NOMO-1 treated with dmso at 0.1 percent for 144 hours (cell line): ENCODE measurements around the gene CACFD1.

Source experiments
- DNase-seq: peaks from one replicate; lab custom pipeline; 2025; ENCODE audit not compliant: unreplicated experiment; lab: John Stamatoyannopoulos, UW

Gene CACFD1

DNA sequence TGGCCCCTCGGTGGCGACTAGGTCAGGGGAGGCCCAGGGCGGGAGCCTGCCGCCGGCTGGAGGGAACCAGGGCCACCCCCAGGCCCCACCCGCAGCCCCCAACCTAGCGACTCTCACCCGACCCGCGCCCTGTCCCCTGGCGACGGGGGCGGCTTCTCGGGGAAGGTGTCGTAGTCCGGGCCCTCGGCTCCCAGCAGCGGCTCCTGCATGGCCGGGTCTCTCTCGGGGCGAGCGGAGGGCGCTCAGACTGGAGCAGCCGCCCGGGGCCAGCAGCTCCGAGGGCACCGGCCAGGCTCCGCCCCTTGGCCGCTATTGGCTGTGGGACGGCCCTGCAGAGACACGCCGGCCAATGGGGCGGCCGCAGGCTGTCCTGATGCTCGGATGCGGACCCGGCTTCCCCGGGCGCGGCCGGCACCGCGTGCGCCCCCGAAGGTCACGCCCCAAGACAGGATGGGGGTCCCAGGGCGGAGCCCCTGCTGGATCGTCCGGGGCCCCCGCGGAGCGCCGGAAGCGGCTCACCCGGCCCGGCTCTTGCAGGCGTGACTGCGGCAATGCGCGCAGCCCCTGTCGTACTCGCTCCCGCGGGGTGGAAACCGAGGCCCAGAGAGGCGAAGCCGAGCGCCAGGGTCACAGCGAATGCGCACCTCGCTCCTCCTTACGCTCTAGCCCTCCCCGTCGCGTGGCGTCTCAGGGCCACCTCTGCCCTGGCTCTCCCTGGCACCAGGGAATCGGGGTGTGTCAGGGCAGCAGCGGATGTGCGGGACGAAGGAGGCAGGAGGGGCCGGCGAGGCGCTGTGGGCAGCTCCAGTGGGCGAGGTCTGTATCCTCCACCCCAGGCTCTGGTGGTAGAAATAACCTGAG is 19.3 kb downstream of the CACFD1 start, which contains the start of gene SLC2A6:
Gene SLC2A6, minus strand, starts transcription at position 249 of the 861 bp plus-strand sequence. Its CDS starts 40 bp downstream, at position 209.
- peak; percentile 57 for DNase-seq

DNA sequence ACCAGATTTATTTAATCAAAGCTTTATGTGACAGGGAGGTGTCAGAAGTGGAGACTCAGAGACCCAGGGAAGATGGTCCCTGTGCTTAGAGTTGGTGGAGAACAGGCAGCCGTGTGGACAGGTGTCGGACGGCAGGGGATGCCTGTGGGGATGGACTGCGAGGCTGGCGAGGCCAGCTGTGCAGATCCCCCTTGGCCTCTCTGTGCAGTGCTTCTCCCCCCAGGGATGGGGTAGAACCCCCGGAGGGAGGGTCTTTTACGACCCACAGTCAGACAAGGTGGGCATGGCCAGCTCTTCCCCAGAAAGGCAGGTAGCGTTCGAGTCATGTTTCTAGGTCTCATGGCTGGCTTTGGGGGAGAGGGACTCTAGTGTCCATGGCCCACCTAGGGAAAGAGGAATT is 23.8 kb downstream of the CACFD1 start:
- no peak for DNase-seq

DNA sequence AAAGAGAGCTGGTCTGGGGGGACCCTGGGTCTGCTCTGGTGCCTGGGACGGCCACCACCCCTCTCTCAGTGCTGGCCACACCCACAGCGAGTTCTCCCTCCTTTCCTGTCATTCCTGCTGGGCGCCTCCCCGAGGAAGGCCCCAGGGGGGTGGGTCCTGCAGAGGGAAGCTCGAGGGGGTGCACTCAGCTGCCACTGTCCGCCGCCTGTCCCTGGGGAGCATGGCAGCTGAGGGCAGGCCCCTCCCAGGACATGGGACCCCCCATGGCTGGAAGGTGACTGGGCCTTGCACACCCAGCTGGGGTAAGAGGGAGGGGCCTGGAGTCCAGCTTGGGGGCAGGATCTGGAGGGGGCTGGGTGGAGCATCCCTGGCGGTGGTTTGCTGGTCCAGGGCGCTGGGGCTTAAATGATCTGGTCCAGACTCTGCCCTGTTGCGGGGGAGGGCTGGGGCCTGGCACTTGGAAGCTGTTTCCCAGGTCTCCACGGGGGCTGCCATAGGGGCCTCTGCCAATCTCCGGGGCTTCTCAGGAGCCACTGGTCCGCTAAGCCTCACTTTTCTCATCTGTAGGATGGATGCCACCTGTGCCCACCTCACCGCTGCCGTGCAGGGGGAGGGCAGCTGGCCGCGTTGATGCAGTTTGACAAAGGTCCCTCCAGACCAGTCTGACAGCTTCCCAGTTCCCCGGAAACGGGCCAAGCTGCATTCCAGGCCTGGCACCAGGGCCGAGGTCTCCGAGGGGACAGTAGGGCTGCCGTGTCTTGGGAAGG is 25.1 kb downstream of the CACFD1 start:
- DNase-seq, result no peak

DNA sequence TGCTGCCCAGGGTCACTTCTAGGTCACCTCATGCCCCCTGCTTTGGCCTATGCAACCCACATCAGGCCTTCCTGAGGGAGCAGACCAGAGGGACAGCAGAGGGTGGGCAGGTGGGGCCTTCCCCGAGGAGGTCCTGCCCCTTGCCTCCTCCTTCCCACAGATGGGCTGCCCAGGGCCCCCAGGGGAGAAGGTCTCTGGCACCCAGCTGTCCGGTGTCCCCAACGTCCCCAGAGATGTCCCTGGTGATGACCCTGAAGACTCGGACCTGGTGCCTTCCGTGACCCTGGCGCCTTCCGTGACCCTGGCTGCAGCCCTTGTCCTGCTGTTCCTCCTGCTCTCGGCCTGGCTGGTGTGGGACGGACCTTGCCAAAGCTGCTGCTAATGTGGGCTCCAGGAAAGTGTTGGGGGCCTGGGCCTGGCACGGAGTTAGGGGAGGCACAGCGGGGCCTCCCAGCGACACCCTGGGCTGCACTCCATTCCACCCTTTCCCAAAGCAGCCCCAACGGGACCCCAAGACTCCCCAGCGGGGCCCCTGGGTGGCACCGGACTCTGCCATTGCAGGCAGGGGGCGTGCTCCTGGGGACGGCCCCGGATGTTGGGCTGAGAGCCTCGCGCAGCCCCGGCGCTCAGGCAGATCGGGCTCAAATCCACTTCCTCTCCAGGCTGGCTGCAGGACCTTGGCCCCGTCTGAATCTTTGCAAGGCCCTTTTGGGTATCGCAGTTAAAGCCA is 25.9 kb downstream of the CACFD1 start:
- peak; percentile 46 for DNase-seq

DNA sequence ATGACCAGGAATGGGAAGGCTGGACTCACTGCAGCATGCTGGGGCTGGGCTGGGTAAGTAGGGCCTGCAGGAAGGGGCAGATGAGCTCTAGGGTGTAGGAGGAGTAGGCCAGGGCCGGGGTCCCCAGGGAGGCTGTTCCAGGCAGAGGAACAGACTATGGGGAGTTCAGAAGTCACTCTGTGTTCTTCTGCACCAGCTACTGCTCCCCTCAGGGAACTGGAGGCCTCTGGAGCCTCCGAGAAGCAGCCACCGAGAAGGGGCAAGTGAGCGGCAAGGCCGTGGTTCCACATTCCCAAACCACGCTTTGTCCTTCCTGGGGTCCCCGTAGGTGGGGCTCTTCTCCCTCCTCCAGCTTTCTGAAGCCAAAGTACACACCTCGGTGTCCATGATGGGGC is 27.6 kb downstream of the CACFD1 start:
- no peak for DNase-seq

DNA sequence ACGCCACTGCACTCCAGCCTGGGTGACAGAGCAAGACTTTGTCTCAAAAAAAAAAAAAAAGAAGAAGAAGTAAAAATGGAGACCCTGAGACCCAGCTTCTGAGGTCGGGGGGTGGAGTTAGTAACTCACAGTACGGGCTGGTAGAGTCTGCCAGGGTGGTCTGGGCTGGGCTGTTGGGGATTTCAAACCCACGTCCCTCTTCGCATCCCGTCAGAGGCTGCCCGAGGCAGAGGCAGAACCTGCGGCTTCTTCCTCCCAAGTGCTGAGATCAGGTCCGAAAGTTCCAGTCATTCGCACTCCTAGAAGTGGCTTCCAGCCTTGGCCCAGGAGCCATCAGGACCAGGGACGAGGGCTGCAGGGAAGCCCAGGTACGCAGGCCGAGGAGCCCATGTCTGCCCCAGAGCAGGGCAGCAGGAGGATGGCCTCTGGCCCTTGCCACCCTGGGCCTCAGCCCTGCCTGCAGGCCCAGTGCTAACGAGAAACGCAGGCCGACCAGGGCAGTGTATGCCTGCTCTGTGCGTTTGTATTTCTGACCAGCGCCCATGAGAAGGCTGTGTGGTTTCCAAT is 29.0 kb downstream of the CACFD1 start:
- DNase-seq, result no peak

DNA sequence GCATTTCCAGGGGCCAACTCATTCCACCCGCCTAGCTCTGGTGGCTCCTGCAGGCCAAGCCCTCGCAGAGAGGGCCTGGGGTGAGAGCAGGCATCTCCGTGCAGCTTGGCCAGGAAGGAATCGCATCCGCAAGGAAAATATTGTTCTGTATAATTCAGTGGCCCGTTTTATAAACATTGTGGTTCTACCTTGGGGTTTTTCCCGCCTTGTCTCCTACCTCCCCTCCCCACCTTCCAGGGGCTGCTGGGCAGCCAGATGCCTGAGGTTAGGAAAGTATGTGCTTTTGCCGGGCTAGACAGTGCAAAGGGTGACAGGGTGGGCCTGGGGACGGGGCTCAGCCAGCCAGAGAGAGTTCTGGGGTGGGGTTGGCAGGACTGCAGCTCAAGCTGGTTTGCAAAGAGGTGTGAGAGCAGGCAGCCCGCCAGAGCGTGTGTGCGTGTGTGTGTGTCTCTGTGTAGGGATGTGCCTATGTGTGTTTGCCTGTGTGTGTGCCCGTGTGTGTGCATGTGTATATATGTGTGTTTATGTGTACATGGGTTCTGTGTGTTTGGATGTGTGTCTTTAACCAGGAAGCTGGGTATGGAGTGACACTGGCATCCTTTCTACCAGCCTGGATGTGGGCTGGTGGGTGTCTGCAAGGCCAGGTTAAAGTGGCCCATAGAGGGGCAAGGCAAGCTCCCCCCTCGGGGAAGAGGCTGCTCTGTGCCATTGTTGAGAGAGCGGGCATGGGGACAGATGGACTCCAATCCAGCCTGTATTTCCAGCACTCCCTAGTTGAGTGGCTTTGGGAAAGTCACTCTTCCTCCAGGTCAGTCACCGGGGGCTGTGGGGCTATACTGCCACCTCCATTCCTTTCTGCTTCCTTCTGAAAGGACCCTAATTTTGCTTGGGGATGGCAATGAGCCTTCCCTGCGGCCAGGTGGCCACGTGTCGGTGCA is 29.7 kb downstream of the CACFD1 start:
- DNase-seq, result no peak

DNA sequence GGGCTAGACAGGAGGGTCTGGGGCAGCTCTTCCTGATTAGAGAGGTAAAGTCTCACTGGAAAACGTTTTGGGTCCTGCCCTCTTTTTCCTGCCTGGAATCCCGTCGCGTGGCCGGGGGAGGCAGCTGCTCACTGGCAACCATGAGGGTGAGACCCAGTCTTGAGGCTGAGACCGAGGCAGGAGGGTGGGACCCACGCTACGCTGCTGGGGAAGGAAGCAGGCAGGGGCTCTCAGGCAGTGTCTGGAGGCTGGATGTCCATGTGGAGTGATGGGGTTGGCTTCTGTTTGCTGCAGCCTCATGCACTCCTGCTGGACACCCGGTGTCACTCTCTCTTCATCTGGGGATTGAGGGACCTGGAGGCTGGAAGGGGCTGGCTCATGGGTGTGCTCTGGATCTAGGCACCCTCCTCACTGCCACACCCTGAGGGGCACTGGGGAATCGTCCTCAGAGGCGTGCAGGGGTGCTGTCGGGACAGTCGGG is 30.5 kb downstream of the CACFD1 start:
- no peak for DNase-seq

DNA sequence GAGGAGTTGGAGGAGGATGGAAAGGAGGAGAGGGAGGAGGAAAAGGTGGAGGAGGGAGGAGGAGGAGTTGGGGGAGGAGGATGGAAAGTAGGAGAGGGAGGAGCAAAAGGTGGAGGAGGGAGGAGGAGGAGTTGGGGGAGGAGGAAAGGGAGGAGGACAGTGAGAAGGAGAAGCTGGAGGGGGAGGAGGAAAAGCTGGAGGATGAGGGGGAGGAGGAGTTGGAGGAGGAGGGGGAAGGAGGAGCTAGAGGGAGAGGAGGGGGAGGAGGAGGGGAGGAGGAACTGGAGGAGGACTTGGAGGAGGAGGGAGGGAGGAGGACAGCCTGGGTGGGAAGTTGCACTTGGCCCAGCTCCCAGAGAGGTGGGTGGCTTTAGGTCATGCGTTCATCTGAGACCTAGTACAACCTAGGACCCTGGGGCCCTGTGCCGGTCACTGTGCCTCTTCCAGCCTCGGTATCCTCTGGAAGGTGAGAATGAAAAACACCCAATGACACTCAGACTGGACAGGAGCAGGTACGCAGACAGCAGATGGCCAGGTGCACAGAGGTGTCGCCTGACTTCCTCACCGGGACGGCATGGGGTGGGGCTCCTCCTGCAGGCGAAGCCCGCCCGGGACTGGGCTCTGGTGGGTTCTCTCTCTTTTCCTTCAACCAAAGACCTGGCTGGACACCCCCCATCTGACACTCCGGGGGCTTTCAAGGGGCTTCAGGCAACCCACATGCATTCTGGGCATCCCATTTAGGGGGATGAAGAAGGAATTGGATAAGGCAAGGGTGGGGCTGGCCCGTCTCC is 31.3 kb downstream of the CACFD1 start:
- DNase-seq, result no peak

DNA sequence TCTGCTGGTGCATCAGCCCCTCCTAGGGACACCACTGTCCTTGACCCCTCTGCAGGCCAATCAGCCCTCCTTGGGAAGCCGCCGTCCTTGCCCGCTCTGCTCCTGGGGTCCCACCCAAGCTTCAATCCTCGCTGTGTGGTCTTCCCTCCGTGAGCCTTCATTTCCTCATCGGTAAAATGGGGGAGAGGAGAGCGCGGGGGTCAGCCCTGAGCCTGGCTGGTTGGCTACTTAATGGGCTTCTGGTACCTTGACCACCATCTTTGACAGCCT is 31.8 kb downstream of the CACFD1 start:
- DNase-seq, result no peak

DNA sequence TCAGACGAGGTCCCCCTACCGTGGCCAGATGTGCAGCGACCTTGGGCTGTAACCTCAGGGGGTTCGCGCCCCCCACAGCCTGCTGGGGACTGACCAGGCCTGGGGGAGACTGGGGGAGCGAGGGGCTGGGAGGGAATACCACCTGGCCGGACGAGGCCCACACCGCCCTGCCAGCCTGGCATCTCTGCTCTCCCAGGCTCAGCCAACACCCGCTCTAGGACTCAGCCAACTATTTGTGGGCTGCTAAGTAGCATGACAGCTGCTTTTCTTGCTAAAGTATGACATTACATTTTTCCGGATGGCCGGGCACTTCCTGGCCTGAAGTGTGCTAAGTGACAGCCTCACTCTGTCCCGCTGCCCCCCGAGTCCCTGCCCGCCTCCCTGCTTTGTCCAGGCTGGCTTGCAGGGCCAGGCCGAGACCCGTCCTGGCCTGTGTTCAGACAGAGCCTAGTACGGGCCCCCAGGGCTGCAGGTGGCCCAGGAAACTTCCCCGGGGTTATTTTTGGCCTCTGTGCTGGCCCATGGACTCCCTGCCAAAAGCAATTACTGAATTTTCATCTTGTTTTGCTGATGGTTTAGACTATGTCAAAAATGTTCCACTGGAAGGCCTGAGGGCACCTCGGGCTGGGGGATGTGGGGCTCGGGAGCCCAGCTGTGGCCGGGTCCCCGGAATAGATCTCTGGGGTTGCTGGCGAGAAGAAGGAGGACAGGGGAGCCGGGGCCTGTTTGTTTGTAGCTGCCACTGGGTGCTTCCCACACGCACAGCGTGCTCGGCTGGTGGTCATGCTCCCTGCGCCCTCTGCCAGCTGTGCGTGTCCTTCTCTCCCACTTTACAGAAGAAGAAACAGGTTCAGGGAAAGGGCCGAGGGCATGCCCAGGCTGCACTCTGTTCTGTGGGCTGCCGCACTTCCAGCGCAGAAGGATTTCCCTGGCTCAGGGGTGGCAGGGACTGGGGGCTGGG is 32.6 kb downstream of the CACFD1 start:
- no peak for DNase-seq

DNA sequence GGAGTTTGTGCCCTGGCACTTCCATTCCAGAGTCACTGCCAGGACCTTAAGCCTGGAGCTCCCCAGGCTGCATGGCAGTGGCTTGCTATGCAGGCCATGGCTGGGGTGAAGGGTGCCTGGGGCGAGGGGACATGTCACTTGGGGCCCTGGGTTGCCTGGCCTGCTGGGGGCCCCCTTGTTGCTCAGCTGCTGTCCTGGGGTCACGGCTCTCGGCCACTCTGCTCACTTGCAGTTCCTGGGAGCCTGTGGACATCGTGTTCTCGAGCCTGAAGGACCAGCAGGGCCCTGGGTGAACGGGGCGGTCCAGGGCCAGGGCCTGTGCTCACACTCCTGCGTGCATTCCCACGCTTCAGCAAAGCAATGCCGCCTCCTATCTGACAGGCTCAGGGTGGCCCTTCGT is 33.6 kb downstream of the CACFD1 start:
- no peak for DNase-seq

DNA sequence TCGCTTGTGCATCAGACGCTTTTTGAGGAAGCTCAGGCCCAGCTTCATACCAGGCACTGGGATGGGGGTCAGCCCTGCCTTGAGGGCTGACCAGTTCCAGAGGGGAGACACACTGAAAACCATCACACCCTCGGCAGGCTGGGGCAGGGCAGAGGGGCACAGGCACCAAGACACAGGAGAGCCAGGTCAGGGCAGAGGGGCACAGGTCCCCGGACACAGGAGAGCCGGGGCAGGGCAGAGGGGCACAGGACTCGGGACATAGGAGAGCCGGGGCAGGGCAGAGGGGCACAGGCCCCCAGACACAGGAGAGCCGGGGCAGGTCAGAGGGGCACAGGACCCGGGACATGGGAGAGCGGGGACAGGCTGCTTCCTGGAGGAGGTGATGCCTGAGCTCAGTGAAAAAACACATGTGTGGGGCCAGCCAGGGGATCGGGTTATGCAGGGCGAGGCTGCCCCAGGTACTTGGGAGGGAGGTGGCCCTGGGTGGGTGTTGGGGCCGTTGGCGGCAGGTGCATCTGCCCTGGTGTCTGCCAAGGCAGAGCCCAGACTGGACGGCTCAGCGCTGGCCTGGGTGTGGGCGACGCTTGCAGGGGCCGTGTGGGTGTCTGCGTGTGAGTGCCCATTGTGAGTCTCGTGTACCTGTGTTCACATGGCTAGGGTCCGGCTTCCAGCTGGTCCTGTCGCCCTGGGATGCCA is 34.2 kb downstream of the CACFD1 start:
- DNase-seq, result no peak

DNA sequence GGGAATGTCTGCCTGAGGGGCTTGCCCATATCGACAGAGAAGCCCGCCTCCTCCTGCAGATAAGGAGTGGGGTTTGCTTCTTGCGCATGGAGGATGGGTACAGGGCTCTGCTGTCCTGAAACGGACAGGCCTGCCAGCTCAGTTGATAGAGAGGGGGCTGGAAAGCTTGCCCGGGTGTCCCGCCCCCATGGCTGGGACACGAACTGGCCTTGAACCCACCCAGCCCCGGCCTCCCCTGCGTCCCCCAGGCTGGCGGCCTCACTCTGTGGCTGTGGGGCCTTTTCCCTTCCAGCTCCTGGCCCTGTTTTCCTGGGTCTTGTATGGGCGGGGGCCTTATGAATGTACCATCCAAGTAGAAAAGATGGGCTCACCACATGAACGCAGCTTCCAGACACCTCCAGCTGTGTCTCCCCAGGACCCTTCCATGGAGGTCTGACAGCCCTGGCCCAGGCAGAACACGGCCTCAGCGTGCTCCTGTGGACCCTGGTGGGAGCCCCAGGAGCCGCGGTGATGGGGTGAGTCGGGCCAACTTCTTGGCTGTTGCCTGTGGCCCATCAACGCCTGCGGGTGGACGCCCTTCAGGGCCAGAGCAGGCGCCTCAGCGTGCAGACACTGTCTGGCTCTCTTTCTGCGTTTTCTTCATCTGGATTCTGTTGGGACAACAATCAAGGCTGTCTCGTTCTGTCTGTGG is 35.0 kb downstream of the CACFD1 start:
- DNase-seq, result no peak

DNA sequence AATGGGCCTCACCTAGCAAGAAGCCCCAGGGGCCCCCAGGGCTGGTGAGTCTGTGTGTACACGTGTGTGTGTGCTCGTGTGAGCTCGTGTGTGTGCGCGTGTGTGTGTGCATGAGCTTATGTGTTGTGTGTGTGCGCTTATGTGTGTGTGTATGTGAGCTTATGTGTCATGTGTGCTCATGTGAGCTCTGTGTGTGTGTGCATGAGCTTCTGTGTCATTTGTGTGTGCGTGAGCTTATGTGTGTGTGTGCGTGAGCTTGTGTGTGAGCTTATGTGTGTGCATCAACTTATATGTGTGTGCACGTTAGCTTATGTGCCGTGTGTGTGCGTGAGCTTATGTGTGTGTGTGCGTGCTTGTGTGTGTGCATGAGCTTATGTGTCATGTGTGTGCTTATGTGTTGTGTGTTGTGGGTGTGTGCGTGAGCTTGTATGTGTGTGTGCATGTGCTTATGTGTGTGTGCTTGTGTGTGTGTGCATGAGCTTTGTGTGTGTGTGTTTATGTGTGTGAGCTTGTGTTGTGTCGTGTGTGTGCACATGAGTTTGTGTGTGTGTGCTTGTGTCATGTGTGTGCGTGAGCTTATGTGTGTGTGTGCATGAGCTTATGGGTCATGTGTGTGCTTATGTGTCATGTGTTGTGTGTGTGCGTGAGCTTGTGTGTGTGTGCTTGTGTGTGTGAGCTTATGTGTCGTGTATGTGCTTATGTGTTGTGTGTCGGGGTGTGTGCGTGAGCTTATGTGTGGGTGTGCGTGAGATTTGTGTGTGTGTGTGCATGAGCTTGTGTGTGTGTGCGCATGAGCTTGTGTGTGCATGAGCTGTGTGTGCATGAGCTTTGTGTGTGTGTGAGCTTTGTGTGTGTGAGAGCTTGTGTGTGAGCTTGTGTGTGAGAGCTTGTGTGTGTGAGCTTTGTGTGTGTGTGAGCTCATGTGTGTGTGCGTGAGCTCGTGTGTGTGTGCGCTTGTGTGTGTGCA is 35.8 kb downstream of the CACFD1 start:
- DNase-seq, result no peak
